SK-N-SH treated with all-trans-retinoic acid at 6 μM for 48 hours (cell line): ENCODE data around the gene NFYC.

Experiments
- ATAC-seq: fragments of 200-7000 bp; cut with Tn5 transposase; 3 replicates; pipeline ENCODE4 v1.9.1; 2020; ENCODE audit warnings: mild to moderate bottlenecking, moderate library complexity
- ARNTL ChIP-seq: fragments of 450-650 bp; formaldehyde crosslinking; IDR thresholded peaks from 2 replicates; pipeline ENCODE4 v1.5.0; 2020; ENCODE audit warnings: low read depth, mild to moderate bottlenecking, moderate library complexity, borderline replicate concordance
- BACH2 ChIP-seq: fragments of 250-450 bp; sonication (Bioruptor Pico); IDR thresholded peaks from 2 replicates; pipeline ENCODE4 v1.9.0; 2021; ENCODE audit warnings: mild to moderate bottlenecking, borderline replicate concordance
- CSDC2 ChIP-seq: fragments of 250-450 bp; sonication (Bioruptor Pico); IDR thresholded peaks from 2 replicates; pipeline ENCODE4 v1.5.0; 2020; ENCODE audit warnings: mild to moderate bottlenecking, moderate library complexity
- CSRNP3 ChIP-seq: fragments of 250-450 bp; sonication (Bioruptor Pico); IDR thresholded peaks from 2 replicates; pipeline ENCODE4 v1.5.1; 2021; ENCODE audit warnings: mild to moderate bottlenecking, moderate library complexity
- ESRRG ChIP-seq: fragments of 250-450 bp; sonication (Bioruptor Pico); IDR thresholded peaks from 2 replicates; pipeline ENCODE4 v1.6.1; 2021; ENCODE audit warnings: mild to moderate bottlenecking
- GLIS3 ChIP-seq: fragments of 250-450 bp; sonication (Bioruptor Pico); IDR thresholded peaks from 2 replicates; pipeline ENCODE4 v1.5.0; 2020; ENCODE audit warnings: mild to moderate bottlenecking, moderate library complexity
- ISL1 ChIP-seq: fragments of 250-450 bp; sonication (Bioruptor Pico); IDR thresholded peaks from 2 replicates; pipeline ENCODE4 v2.1.2; 2022; ENCODE audit warnings: mild to moderate bottlenecking, moderate library complexity
- OSR1 ChIP-seq: fragments of 250-450 bp; sonication (Bioruptor Pico); IDR thresholded peaks from 2 replicates; pipeline ENCODE4 v1.8.0; 2022; ENCODE audit warnings: moderate library complexity, mild to moderate bottlenecking, inconsistent platforms
- PATZ1 ChIP-seq: fragments of 250-450 bp; sonication (Bioruptor Pico); IDR thresholded peaks from 2 replicates; pipeline ENCODE4 v1.8.0; 2020; ENCODE audit warnings: mild to moderate bottlenecking, moderate library complexity, borderline replicate concordance
- POU6F1 ChIP-seq: fragments of 250-450 bp; sonication (Bioruptor Pico); IDR thresholded peaks from 2 replicates; pipeline ENCODE4 v1.8.0; 2021; ENCODE audit warnings: low read depth, mild to moderate bottlenecking, moderate library complexity, borderline replicate concordance
- PPARA ChIP-seq: fragments of 250-450 bp; sonication (Bioruptor Pico); IDR thresholded peaks from 2 replicates; pipeline ENCODE4 v1.5.0; 2020; ENCODE audit warnings: mild to moderate bottlenecking, borderline replicate concordance
- RARB ChIP-seq: fragments of 250-450 bp; sonication (Bioruptor Pico); IDR thresholded peaks from 2 replicates; pipeline ENCODE4 v1.8.0; 2021; ENCODE audit warnings: mild to moderate bottlenecking, moderate library complexity
- SNAI2 ChIP-seq: fragments of 250-450 bp; sonication (Bioruptor Pico); IDR thresholded peaks from 2 replicates; pipeline ENCODE4 v1.5.0; 2020; ENCODE audit warnings: mild to moderate bottlenecking, moderate library complexity
- TOX ChIP-seq: fragments of 250-450 bp; sonication (Bioruptor Pico); IDR thresholded peaks from 2 replicates; pipeline ENCODE4 v1.8.0; 2021; ENCODE audit warnings: mild to moderate bottlenecking, moderate library complexity, borderline replicate concordance
- TSHZ2 ChIP-seq: fragments of 250-450 bp; sonication (Bioruptor Pico); IDR thresholded peaks from 2 replicates; pipeline ENCODE4 v1.5.0; 2020; ENCODE audit warnings: mild to moderate bottlenecking, moderate library complexity
- ZC3H10 ChIP-seq: fragments of 250-450 bp; sonication (Bioruptor Pico); IDR thresholded peaks from 2 replicates; pipeline ENCODE4 v1.5.1; 2021; ENCODE audit warnings: mild to moderate bottlenecking, moderate library complexity
- ZFP3 ChIP-seq: fragments of 250-450 bp; sonication (Bioruptor Pico); IDR thresholded peaks from 2 replicates; pipeline ENCODE4 v1.5.0; 2020; ENCODE audit warnings: mild to moderate bottlenecking, moderate library complexity
- ZNF565 ChIP-seq: fragments of 450-650 bp; formaldehyde crosslinking; conservative IDR thresholded peaks from 2 replicates; pipeline ENCODE4 v1.5.0; 2020; ENCODE audit warnings: low read depth, mild to moderate bottlenecking, moderate library complexity
- ZNF70 ChIP-seq: fragments of 450-650 bp; formaldehyde crosslinking; IDR thresholded peaks from 2 replicates; pipeline ENCODE4 v1.5.0; 2020; ENCODE audit warnings: mild to moderate bottlenecking, moderate library complexity
- ZNF8 ChIP-seq: fragments of 450-650 bp; formaldehyde crosslinking; IDR thresholded peaks from 2 replicates; pipeline ENCODE4 v1.5.0; 2020; ENCODE audit warnings: mild to moderate bottlenecking, moderate library complexity

NFYC gene

GRCh38 chr1:40802742-40803113 is 111.2 kb downstream of the NFYC start:
- ATAC-seq = no peak; the same call in 2 of the 3 replicates
- TF ChIP-seq CSRNP3 (CRISPR knock-in tag) (no peak), ZNF8 (no peak), ZNF565 (no peak), ZFP3 (CRISPR knock-in tag) (no peak), PPARA (CRISPR knock-in tag) (no peak), RARB (CRISPR knock-in tag) (no peak), OSR1 (CRISPR knock-in tag) (no peak), PATZ1 (CRISPR knock-in tag) (no peak)
- TF ChIP-seq, all 23 proteins: peak for 0

GRCh38 chr1:40803447-40803846 is 111.9 kb downstream of the NFYC start:
- no peak for ATAC-seq
- TF ChIP-seq CSRNP3 (CRISPR knock-in tag) = no peak
- no peak for TF ChIP-seq ZC3H10 (CRISPR knock-in tag)
- TF ChIP-seq TOX (CRISPR knock-in tag) = no peak
- TF ChIP-seq PATZ1 (CRISPR knock-in tag) = no peak
- no peak for TF ChIP-seq ZNF70 (CRISPR knock-in tag)
- no peak for TF ChIP-seq ARNTL (CRISPR knock-in tag)
- TF ChIP-seq POU6F1 = no peak
- no peak for TF ChIP-seq CSDC2 (CRISPR knock-in tag)
- no peak for TF ChIP-seq SNAI2 (CRISPR knock-in tag)
- no peak for TF ChIP-seq BACH2
- TF ChIP-seq ZNF8 = no peak
- no peak for TF ChIP-seq RARB (CRISPR knock-in tag)
- TF ChIP-seq TSHZ2 (CRISPR knock-in tag) = no peak

GRCh38 chr1:40803902-40804301 is 112.4 kb downstream of the NFYC start:
- ATAC-seq = no peak; the same call in 2 of the 3 replicates
- TF ChIP-seq ARNTL (CRISPR knock-in tag) (no peak), ZFP3 (CRISPR knock-in tag) (no peak), CSRNP3 (CRISPR knock-in tag) (no peak), ISL1 (no peak), ESRRG (CRISPR knock-in tag) (no peak), GLIS3 (CRISPR knock-in tag) (no peak), POU6F1 (no peak), TOX (CRISPR knock-in tag) (no peak), ZNF565 (no peak), ZC3H10 (CRISPR knock-in tag) (no peak)
- TF ChIP-seq, all 23 proteins: peak for 0
